Measurements from ENCODE around the gene NCOA1.

The NCOA1 gene

GRCh38 chr2:24730481-24730880, 239.4 kb downstream of the NCOA1 start:
- DNase-seq (ENCODE audit: low read depth in 1 of 2, low spot score in 1 of 2) = no peak

GRCh38 chr2:24731040-24731439, 240.0 kb downstream of the NCOA1 start:
- no peak for DNase-seq (ENCODE audit: low read depth in 1 of 2, low spot score in 1 of 2)

- DNase-seq (ENCODE audit: low read depth in 1 of 2, low spot score in 1 of 2) = no peak
These were observed 240.9 kb downstream of the NCOA1 start for GRCh38 chr2:24731923-24732322.

GRCh38 chr2:24734741-24735140, 243.7 kb downstream of the NCOA1 start:
- DNase-seq (ENCODE audit: low read depth in 1 of 2, low spot score in 1 of 2) = no peak

GRCh38 chr2:24739354-24740025, 248.4 kb downstream of the NCOA1 start:
- DNase-seq (ENCODE audit: low read depth in 1 of 2, low spot score in 1 of 2) = no peak

GRCh38 chr2:24740142-24740541, 249.1 kb downstream of the NCOA1 start:
- DNase-seq (ENCODE audit: low read depth in 1 of 2, low spot score in 1 of 2) = no peak

- no peak for DNase-seq (ENCODE audit: low read depth in 1 of 2, low spot score in 1 of 2)
These were observed 251.7 kb downstream of the NCOA1 start for GRCh38 chr2:24742730-24743129.

- no peak for DNase-seq (ENCODE audit: low read depth in 1 of 2, low spot score in 1 of 2)
These were observed 252.9 kb downstream of the NCOA1 start for GRCh38 chr2:24743924-24744323.

GRCh38 chr2:24744356-24744755, 253.3 kb downstream of the NCOA1 start:
- no peak for DNase-seq (ENCODE audit: low read depth in 1 of 2, low spot score in 1 of 2)

- DNase-seq (ENCODE audit: low read depth in 1 of 2, low spot score in 1 of 2) = no peak
These were observed 254.8 kb downstream of the NCOA1 start for GRCh38 chr2:24745825-24746224.

- no peak for DNase-seq (ENCODE audit: low read depth in 1 of 2, low spot score in 1 of 2)
These were observed 256.2 kb downstream of the NCOA1 start for GRCh38 chr2:24747299-24747698.

- DNase-seq (ENCODE audit: low read depth in 1 of 2, low spot score in 1 of 2) = no peak
These were observed 258.1 kb downstream of the NCOA1 start for GRCh38 chr2:24749069-24749691.

- no peak for DNase-seq (ENCODE audit: low read depth in 1 of 2, low spot score in 1 of 2)
These were observed 264.1 kb downstream of the NCOA1 start for GRCh38 chr2:24754985-24755705.

GRCh38 chr2:24756789-24757188, 265.7 kb downstream of the NCOA1 start:
- DNase-seq (ENCODE audit: low read depth in 1 of 2, low spot score in 1 of 2) = no peak

- no peak for DNase-seq (ENCODE audit: low read depth in 1 of 2, low spot score in 1 of 2)
These were observed 270.8 kb downstream of the NCOA1 start for GRCh38 chr2:24761866-24762265.

- no peak for DNase-seq (ENCODE audit: low read depth in 1 of 2, low spot score in 1 of 2)
These were observed 271.5 kb downstream of the NCOA1 start for GRCh38 chr2:24762518-24762917.

GRCh38 chr2:24763843-24764242, 272.8 kb downstream of the NCOA1 start:
- no peak for DNase-seq (ENCODE audit: low read depth in 1 of 2, low spot score in 1 of 2)

- DNase-seq (ENCODE audit: low read depth in 1 of 2, low spot score in 1 of 2) = no peak
These were observed 275.6 kb downstream of the NCOA1 start for GRCh38 chr2:24766609-24767008.

- DNase-seq (ENCODE audit: low read depth in 1 of 2, low spot score in 1 of 2) = no peak
These were observed 277.0 kb downstream of the NCOA1 start for GRCh38 chr2:24768013-24768412.

- no peak for DNase-seq (ENCODE audit: low read depth in 1 of 2, low spot score in 1 of 2)
These were observed 277.5 kb downstream of the NCOA1 start for GRCh38 chr2:24768601-24769000.

- no peak for DNase-seq (ENCODE audit: low read depth in 1 of 2, low spot score in 1 of 2)
These were observed 280.0 kb downstream of the NCOA1 start for GRCh38 chr2:24771061-24771460.
